Naive thymus-derived CD4-positive, alpha-beta T cell (primary cell): ENCODE measurements around the gene AVPI1. TPM values are rescaled to one million over a fixed set of nuclear protein-coding genes. Genes with fewer than 3 reads are reported as not detected.

ENCODE experiments used
- ATAC-seq: fragments of 150-1000 bp; cut with Tn5 transposase; 2 replicates; pipeline ENCODE4 v1.10.0; 2021; ENCODE audit warnings: mild to moderate bottlenecking, moderate library complexity
- CTCF ChIA-PET: fragments of 350-600 bp; sonication (Branson Sonifier 250); formaldehyde crosslinking; loops from one replicate; lab custom pipeline; 2021; ENCODE audit warnings: antibody characterized with exemption; lab: Charles Lee
- POLR2A ChIA-PET: fragments of 350-600 bp; sonication (Branson Sonifier 250); formaldehyde crosslinking; loops from one replicate; lab custom pipeline; 2021; ENCODE audit warnings: antibody characterized with exemption, inconsistent platforms; lab: Charles Lee
- DNase-seq, 9 donors: peaks; one replicate each; pipeline versions ENCODE4 v3.0.0 to v3.0.0-alpha.2; 2020 to 2022; ENCODE audit warnings: mixed read lengths in 1 of 9
- H3K27ac ChIP-seq: one replicate; pipeline ENCODE4 v1.7.0; 2013; ENCODE audit warnings: mild to moderate bottlenecking, low read depth, low read length, moderate library complexity
- H3K27me3 ChIP-seq, 2 donors: one replicate each; pipeline ENCODE4 v1.7.0; 2013; ENCODE audit warnings: low read length in 2 of 2, mild to moderate bottlenecking in 2 of 2, moderate library complexity in 2 of 2; ENCODE audit not compliant: control insufficient read depth in 2 of 2, insufficient read depth in 2 of 2
- H3K36me3 ChIP-seq, 3 experiments: 1 replicate in 2 of 3; 2 replicates in 1 of 3; pipeline ENCODE4 v1.7.0; 2013; ENCODE audit warnings: low read length in 3 of 3, mild to moderate bottlenecking in 3 of 3, moderate library complexity in 1 of 3; ENCODE audit not compliant: insufficient read depth in 3 of 3, control insufficient read depth in 2 of 3
- H3K4me1 ChIP-seq, 2 donors: one replicate each; pipeline ENCODE4 v1.7.0; 2013; ENCODE audit warnings: low read length in 2 of 2, mild to moderate bottlenecking in 2 of 2, moderate library complexity in 1 of 2; ENCODE audit not compliant: control insufficient read depth in 2 of 2, insufficient read depth in 2 of 2
- H3K4me3 ChIP-seq: 2 replicates; pipeline ENCODE4 v1.7.0; 2013; ENCODE audit warnings: mild to moderate bottlenecking, low read length
- H3K9me3 ChIP-seq, 3 experiments: 1 replicate in 2 of 3; 2 replicates in 1 of 3; pipeline ENCODE4 v1.7.0; 2013; ENCODE audit warnings: low read length in 3 of 3; ENCODE audit not compliant: control insufficient read depth in 2 of 3
- H3K27ac Mint-ChIP-seq, 9 donors: one replicate each; pipeline ENCODE4 v1.8.0; 2020 to 2022; ENCODE audit warnings: mixed read lengths in 9 of 9, mild to moderate bottlenecking in 8 of 9, moderate library complexity in 5 of 9, inconsistent platforms in 2 of 9
- H3K27me3 Mint-ChIP-seq, 5 donors: one replicate each; pipeline ENCODE4 v1.8.0; 2021 to 2022; ENCODE audit warnings: mixed read lengths in 5 of 5, mild to moderate bottlenecking in 1 of 5
- H3K36me3 Mint-ChIP-seq, 5 donors: one replicate each; pipeline ENCODE4 v1.8.0; 2020 to 2022; ENCODE audit warnings: mixed read lengths in 5 of 5, mild to moderate bottlenecking in 3 of 5, inconsistent platforms in 1 of 5
- H3K4me1 Mint-ChIP-seq, 7 donors: one replicate each; pipeline ENCODE4 v1.8.0; 2020 to 2022; ENCODE audit warnings: mixed read lengths in 7 of 7, mild to moderate bottlenecking in 3 of 7, inconsistent platforms in 1 of 7
- H3K4me3 Mint-ChIP-seq, 10 donors: one replicate each; pipeline ENCODE4 v1.8.0; 2020 to 2022; ENCODE audit warnings: mild to moderate bottlenecking in 10 of 10, mixed read lengths in 10 of 10, moderate library complexity in 6 of 10, inconsistent platforms in 2 of 10
- H3K9me3 Mint-ChIP-seq, 11 donors: one replicate each; pipeline ENCODE4 v1.8.0; 2020 to 2022; ENCODE audit warnings: mixed read lengths in 11 of 11, mild to moderate bottlenecking in 4 of 11, inconsistent platforms in 1 of 11, moderate library complexity in 1 of 11
- intact Hi-C, 2 donors: fragments of 100-400 bp; cut with micrococcal nuclease; formaldehyde crosslinking; loops; one replicate each; pipeline ENCODE4 v1.15.1; 2023
- polyA plus RNA-seq, 2 donors: library from polyadenylated mRNA; unstranded; fragments of 300-500 nt; fragmentation: Illumina TruSeq; gene quantifications; one replicate each; pipeline ENCODE4 v1.2.3, GENCODE V29; 2021
- total RNA-seq, 6 experiments: library from RNA in 5 of 6; stranded (reverse) in 5 of 6; gene quantifications; 1 replicate in 5 of 6; 2 replicates in 1 of 6; pipeline ENCODE4 v1.2.3 and lab custom pipeline; 2021 to 2026

Gene AVPI1
- total and polyA plus RNA-seq, 7 experiments from 2014 or later, result 0.65 to 10.6 (median 2.2) TPM

GRCh38 chr10:97708976-97709946 is 22.2 kb upstream of the AVPI1 start:
- intact Hi-C loops, result loop anchor here (1.0 to 10.0 kb wide), 4 partner anchors 22 to 336 kb away; no protein-coding TSS in a partner anchor
- H3K4me3 Mint-ChIP-seq, result peak overlapping the region in 1 of 10 donors; percentile 18

GRCh38 chr10:97708167-97708566 is 21.1 kb upstream of the AVPI1 start:
- POLR2A ChIA-PET, result no interaction called here

More at GRCh38 chr10:97708976-97709946, 22.2 kb upstream of the AVPI1 start:
- H3K4me3 ChIP-seq, result no peak overlapping the region
- H3K27me3 ChIP-seq, result no peaks in the 10 kb centered on the region
- Mint-ChIP-seq H3K27ac (no peak overlapping the region), H3K36me3 (peaks cover 0 to 4% (median 0%) of the 10 kb centered on the region in 5 donors), H3K27me3 (peaks cover 15 to 33% (median 24%) of the 10 kb centered on the region in 5 donors), H3K4me1 (peaks cover 5 to 16% (median 10%) of the 10 kb centered on the region in 7 donors), H3K9me3 (no peaks in the 10 kb centered on the region)
- DNase-seq (peak in 3 of 9 donors; percentile 24 to 35 (median 30)), ATAC-seq (no peak)
- H3K36me3 ChIP-seq, result no peaks in the 10 kb centered on the region
- CTCF ChIA-PET, result interaction anchor here (0.7 to 6.1 kb wide), 11 partner anchors 7 to 161 kb away, joined by 3 to 58 read pairs (median 5); partner anchors contain the start of gene AVPI1
- peaks cover 5 to 6% of the 10 kb centered on the region in 2 donors for H3K4me1 ChIP-seq
- H3K27ac ChIP-seq, result no peak overlapping the region
- no peaks in the 10 kb centered on the region for H3K9me3 ChIP-seq
- POLR2A ChIA-PET, result no interaction called here

GRCh38 chr10:97707134-97707861 is 20.3 kb upstream of the AVPI1 start:
- ATAC-seq (no peak), DNase-seq (no peak)
- Histone ChIP-seq H3K4me3 (no peak overlapping the region), H3K4me1 (no peaks in the 10 kb centered on the region), H3K27me3 (no peaks in the 10 kb centered on the region), H3K36me3 (no peaks in the 10 kb centered on the region), H3K9me3 (no peaks in the 10 kb centered on the region), H3K27ac (no peak overlapping the region)
- Mint-ChIP-seq H3K27ac (no peak overlapping the region), H3K4me1 (peaks cover 0 to 8% (median 4%) of the 10 kb centered on the region in 7 donors), H3K4me3 (no peak overlapping the region), H3K27me3 (peaks cover 9 to 37% (median 21%) of the 10 kb centered on the region in 5 donors), H3K36me3 (peaks cover 0 to 4% (median 0%) of the 10 kb centered on the region in 5 donors), H3K9me3 (peaks cover 0 to 2% (median 0%) of the 10 kb centered on the region in 11 donors)
- ChIA-PET CTCF (interaction anchor here (1.0 to 6.1 kb wide), 4 partner anchors 9 to 25 kb away, joined by 3 to 58 read pairs (median 3); no protein-coding TSS in a partner anchor), POLR2A (interaction anchor here (0.7 kb wide), 1 partner anchor 22 kb away, joined by 4 read pairs; no protein-coding TSS in a partner anchor)
- intact Hi-C loops, result loop anchor here in 1 of 2 donors (10.0 kb wide), 1 partner anchor 338 kb away; no protein-coding TSS in a partner anchor

More at GRCh38 chr10:97708167-97708566, 21.1 kb upstream of the AVPI1 start:
- H3K27ac Mint-ChIP-seq, result no peak overlapping the region
- CTCF ChIA-PET, result interaction anchor here (1.0 to 6.1 kb wide), 6 partner anchors 10 to 28 kb away, joined by 3 to 58 read pairs (median 3); no protein-coding TSS in a partner anchor
- DNase-seq, result no peak
- H3K4me1 ChIP-seq, result peaks cover 4% of the 10 kb centered on the region in 2 donors
- H3K4me3 Mint-ChIP-seq, result no peak overlapping the region
- no peak overlapping the region for H3K4me3 ChIP-seq
- H3K36me3 ChIP-seq, result no peaks in the 10 kb centered on the region
- peaks cover 0 to 2% (median 0%) of the 10 kb centered on the region in 11 donors for H3K9me3 Mint-ChIP-seq
- no peak overlapping the region for H3K27ac ChIP-seq
- intact Hi-C loops, result loop anchor here in 1 of 2 donors (10.0 kb wide), 1 partner anchor 337 kb away; no protein-coding TSS in a partner anchor
- no peaks in the 10 kb centered on the region for H3K9me3 ChIP-seq
- peaks cover 0 to 13% (median 9%) of the 10 kb centered on the region in 7 donors for H3K4me1 Mint-ChIP-seq
- peaks cover 13 to 38% (median 24%) of the 10 kb centered on the region in 5 donors for H3K27me3 Mint-ChIP-seq
- ATAC-seq, result no peak
- H3K36me3 Mint-ChIP-seq, result peaks cover 0 to 4% (median 0%) of the 10 kb centered on the region in 5 donors
- H3K27me3 ChIP-seq, result no peaks in the 10 kb centered on the region

DNA sequence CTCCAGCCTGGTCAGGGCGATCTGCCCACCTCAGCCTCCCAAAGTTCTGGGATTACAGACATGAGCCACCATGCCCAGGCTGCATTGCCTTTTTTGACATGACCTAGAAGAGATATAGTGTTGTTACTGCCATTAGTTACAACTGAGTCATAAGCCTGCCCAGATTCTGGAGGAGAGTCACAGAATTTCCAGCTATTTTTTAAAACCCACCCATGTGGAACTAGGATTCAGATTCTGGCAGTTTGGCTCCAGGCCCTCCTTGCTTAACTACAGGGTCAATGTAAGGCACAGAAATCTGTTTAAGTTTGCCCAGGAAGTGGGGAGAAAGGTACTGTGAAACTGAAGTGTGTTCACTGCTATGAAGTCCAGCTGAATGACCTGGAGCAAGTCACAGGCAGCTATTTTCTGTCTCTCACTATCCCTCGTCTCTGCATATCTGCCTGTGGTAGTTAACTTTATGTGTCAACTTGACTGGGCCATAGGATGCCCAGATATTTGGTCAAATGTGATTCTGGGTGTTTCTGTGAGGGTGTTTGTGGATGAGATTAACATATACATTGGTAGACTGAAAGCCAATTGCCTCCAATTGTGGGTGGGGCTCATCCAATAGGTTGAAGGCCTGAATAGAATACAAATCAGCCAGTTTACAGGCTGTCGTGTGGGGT is 18.1 kb upstream of the AVPI1 start:
- H3K36me3 ChIP-seq, result no peaks in the 10 kb centered on the region
- Mint-ChIP-seq H3K27me3 (peaks cover 12 to 33% (median 16%) of the 10 kb centered on the region in 5 donors), H3K4me1 (peaks cover 0 to 6% (median 0%) of the 10 kb centered on the region in 7 donors), H3K4me3 (no peak overlapping the region), H3K27ac (no peak overlapping the region), H3K36me3 (no peaks in the 10 kb centered on the region), H3K9me3 (peaks cover 0 to 2% (median 0%) of the 10 kb centered on the region in 11 donors)
- no peaks in the 10 kb centered on the region for H3K27me3 ChIP-seq
- H3K9me3 ChIP-seq, result no peaks in the 10 kb centered on the region
- no peak overlapping the region for H3K27ac ChIP-seq
- intact Hi-C loops, result loop anchor here in 1 of 2 donors (10.0 kb wide), 1 partner anchor 340 kb away; no protein-coding TSS in a partner anchor
- H3K4me3 ChIP-seq, result no peak overlapping the region
- DNase-seq (no peak), ATAC-seq (no peak)
- CTCF ChIA-PET, result interaction anchor here (0.7 to 1.0 kb wide), 2 partner anchors 19 to 29 kb away, joined by 3 read pairs; no protein-coding TSS in a partner anchor
- POLR2A ChIA-PET, result interaction anchor here (0.7 kb wide), 1 partner anchor 31 kb away, joined by 3 read pairs; the partner anchor contains the start of gene ZFYVE27
- H3K4me1 ChIP-seq, result no peaks in the 10 kb centered on the region

DNA sequence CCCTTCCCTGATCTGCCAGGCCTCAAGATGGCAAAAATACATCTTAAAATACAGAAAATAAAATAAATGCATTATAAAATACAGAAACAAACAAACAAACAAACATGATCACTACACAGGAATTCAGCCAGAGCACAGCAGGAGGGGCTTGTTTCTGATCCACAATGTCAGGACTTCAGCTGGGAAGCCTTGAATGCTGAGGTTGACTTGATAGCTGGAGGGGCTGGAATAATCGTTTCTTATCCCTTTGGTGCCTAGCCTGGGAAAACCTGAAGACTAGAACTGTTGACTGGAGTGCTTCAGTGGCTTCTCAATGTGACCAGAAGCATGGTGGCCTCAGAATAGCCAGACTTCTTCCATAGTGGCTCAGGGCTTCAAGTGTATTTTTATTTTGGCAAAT is 17.3 kb upstream of the AVPI1 start:
- intact Hi-C loops, result loop anchor here in 1 of 2 donors (5.0 to 10.0 kb wide), 2 partner anchors 148 to 340 kb away; no protein-coding TSS in a partner anchor
- Histone ChIP-seq H3K9me3 (no peaks in the 10 kb centered on the region), H3K4me1 (no peaks in the 10 kb centered on the region), H3K36me3 (no peaks in the 10 kb centered on the region), H3K27ac (no peak overlapping the region), H3K4me3 (no peak overlapping the region), H3K27me3 (no peaks in the 10 kb centered on the region)
- POLR2A ChIA-PET, result interaction anchor here (0.7 to 1.1 kb wide), 2 partner anchors 12 to 32 kb away, joined by 3 to 4 read pairs; partner anchors contain the start of gene ZFYVE27
- ATAC-seq, result no peak
- peaks cover 0 to 2% (median 0%) of the 10 kb centered on the region in 11 donors for H3K9me3 Mint-ChIP-seq
- no peak overlapping the region for H3K27ac Mint-ChIP-seq
- H3K4me1 Mint-ChIP-seq, result peaks cover 0 to 6% (median 0%) of the 10 kb centered on the region in 7 donors
- H3K27me3 Mint-ChIP-seq, result peaks cover 8 to 26% (median 11%) of the 10 kb centered on the region in 5 donors
- no peaks in the 10 kb centered on the region for H3K36me3 Mint-ChIP-seq
- no peak for DNase-seq
- CTCF ChIA-PET, result interaction anchor here (0.5 to 3.6 kb wide), 5 partner anchors 10 to 28 kb away, joined by 3 to 37 read pairs (median 4); partner anchors contain the start of genes AVPI1 and MARVELD1
- no peak overlapping the region for H3K4me3 Mint-ChIP-seq
